SU-DHL-6 (cell line): ENCODE results near the gene RSPH4A.

ENCODE experiments used
- H2AFZ ChIP-seq: fragments of 200-600 bp; sonication (generic); 2 replicates; pipeline ENCODE4 v1.6.1; 2014; ENCODE audit warnings: low read depth, mild to moderate bottlenecking, moderate library complexity, mixed read lengths, antibody characterized with exemption, low read length; ENCODE audit not compliant: severe bottlenecking
- H3F3A ChIP-seq: fragments of 200-600 bp; shearing (Covaris generic); 2 replicates; pipeline ENCODE4 v1.6.0; 2016; ENCODE audit warnings: antibody characterized with exemption, mild to moderate bottlenecking; ENCODE audit not compliant: insufficient read depth
- H3K27ac ChIP-seq: fragments of 200-600 bp; sonication (generic); 2 replicates; pipeline ENCODE4 v1.5.1; 2016; ENCODE audit warnings: low read depth, mild to moderate bottlenecking, low read length, moderate library complexity, mixed read lengths
- H3K27me3 ChIP-seq: fragments of 200-600 bp; sonication (generic), shearing (Covaris generic); 2 replicates; pipeline ENCODE4 v1.6.0; 2014; ENCODE audit warnings: mild to moderate bottlenecking, low read length
- H3K36me3 ChIP-seq: fragments of 200-600 bp; sonication (generic); 2 replicates; pipeline ENCODE4 v1.6.1; 2014; ENCODE audit warnings: mild to moderate bottlenecking, low read length, mixed read lengths
- H3K4me2 ChIP-seq: fragments of 300-600, 200-600 bp; shearing (Covaris generic), sonication (generic); 2 replicates; pipeline ENCODE4 v1.6.0; 2014; ENCODE audit warnings: low read length, low read depth, mild to moderate bottlenecking; ENCODE audit not compliant: poor library complexity, severe bottlenecking
- H3K4me3 ChIP-seq: fragments of 200-600 bp; sonication (generic); 2 replicates; pipeline ENCODE4 v1.5.1; 2014; ENCODE audit warnings: antibody characterized with exemption, low read length, mild to moderate bottlenecking, mixed read lengths; ENCODE audit not compliant: insufficient read depth, poor library complexity, severe bottlenecking
- H3K79me2 ChIP-seq: fragments of 200-600 bp; sonication (generic); 2 replicates; pipeline ENCODE4 v1.6.1; 2014; ENCODE audit warnings: mild to moderate bottlenecking, low read length, moderate library complexity; ENCODE audit not compliant: insufficient read depth
- H3K9ac ChIP-seq: fragments of 200-600 bp; sonication (generic); 2 replicates; pipeline ENCODE4 v1.7.0; 2014; ENCODE audit warnings: mild to moderate bottlenecking, low read length
- H3K9me2 ChIP-seq: fragments of 200-600 bp; sonication (generic); replicated peaks from 2 replicates; pipeline ENCODE4 v1.6.1; 2014; ENCODE audit warnings: low read length; ENCODE audit not compliant: insufficient read depth
- H3K9me3 ChIP-seq: fragments of 200-600 bp; sonication (generic); 2 replicates; pipeline ENCODE4 v1.6.1; 2014; ENCODE audit warnings: low read length, mixed read lengths; ENCODE audit not compliant: insufficient read depth
- H4K20me1 ChIP-seq: fragments of 200-600 bp; sonication (generic); 2 replicates; pipeline ENCODE4 v1.6.1; 2014; ENCODE audit warnings: low read depth, mild to moderate bottlenecking, antibody characterized with exemption, low read length, moderate library complexity, mixed read lengths
- EZH2phosphoT487 ChIP-seq: fragments of 200-600 bp; sonication (generic), shearing (Covaris generic); conservative IDR thresholded peaks from 2 replicates; pipeline ENCODE4 v1.6.1; 2018; ENCODE audit warnings: mild to moderate bottlenecking, antibody characterized with exemption, low read length, moderate library complexity, mixed read lengths
- TF ChIP-seq, protein P1 (sequence below): fragments of 200-600 bp; sonication (generic); IDR thresholded peaks from one replicate; pipeline ENCODE4 v1.5.1; 2017; ENCODE audit warnings: antibody characterized with exemption, mild to moderate bottlenecking, low read length, moderate library complexity; ENCODE audit not compliant: insufficient read depth, poor library complexity, severe bottlenecking

The RSPH4A gene

DNA sequence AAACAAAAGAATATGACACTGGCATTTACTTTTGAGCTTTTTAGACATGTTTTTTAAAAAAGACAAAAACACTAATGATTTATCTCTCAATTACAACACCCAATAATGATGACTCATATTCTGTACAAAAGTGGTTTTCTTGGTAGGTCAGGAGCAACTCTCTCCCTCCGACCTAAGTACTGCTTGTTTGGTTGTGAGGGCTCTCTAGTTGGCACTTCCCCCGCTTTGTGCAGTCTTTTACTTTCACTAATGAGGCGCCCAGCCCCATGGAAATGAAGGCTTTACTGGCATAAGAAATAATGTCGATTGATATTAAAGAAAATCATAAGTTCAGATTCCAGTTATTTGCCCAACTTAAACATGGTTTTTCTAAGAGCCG is 66.0 kb downstream of the RSPH4A start:
- Histone ChIP-seq H3K9me3 (no peaks in the 10 kb centered on the region), H3K79me2 (peaks cover 48% of the 10 kb centered on the region), H3K9me2 (no peaks in the 10 kb centered on the region), H3K4me3 (peak overlapping the region; percentile 39), H4K20me1 (no peaks in the 10 kb centered on the region), H3K4me2 (peak overlapping the region; percentile 85), H3K27me3 (no peaks in the 10 kb centered on the region), H3K9ac (peak overlapping the region; percentile 38), H3F3A (peaks cover 8% of the 10 kb centered on the region), H3K36me3 (peaks cover 3% of the 10 kb centered on the region; the same call in 1 of the 2 replicates), H2AFZ (peak overlapping the region; percentile 36), H3K27ac (peak overlapping the region; percentile 56)
- TF ChIP-seq, protein P1, sequence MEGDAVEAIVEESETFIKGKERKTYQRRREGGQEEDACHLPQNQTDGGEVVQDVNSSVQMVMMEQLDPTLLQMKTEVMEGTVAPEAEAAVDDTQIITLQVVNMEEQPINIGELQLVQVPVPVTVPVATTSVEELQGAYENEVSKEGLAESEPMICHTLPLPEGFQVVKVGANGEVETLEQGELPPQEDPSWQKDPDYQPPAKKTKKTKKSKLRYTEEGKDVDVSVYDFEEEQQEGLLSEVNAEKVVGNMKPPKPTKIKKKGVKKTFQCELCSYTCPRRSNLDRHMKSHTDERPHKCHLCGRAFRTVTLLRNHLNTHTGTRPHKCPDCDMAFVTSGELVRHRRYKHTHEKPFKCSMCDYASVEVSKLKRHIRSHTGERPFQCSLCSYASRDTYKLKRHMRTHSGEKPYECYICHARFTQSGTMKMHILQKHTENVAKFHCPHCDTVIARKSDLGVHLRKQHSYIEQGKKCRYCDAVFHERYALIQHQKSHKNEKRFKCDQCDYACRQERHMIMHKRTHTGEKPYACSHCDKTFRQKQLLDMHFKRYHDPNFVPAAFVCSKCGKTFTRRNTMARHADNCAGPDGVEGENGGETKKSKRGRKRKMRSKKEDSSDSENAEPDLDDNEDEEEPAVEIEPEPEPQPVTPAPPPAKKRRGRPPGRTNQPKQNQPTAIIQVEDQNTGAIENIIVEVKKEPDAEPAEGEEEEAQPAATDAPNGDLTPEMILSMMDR: no peak
- no peak for TF ChIP-seq EZH2phosphoT487
